Naive thymus-derived CD8-positive, alpha-beta T cell (primary cell): ENCODE data around the gene ZBTB17. TPM values are rescaled to one million over a fixed set of nuclear protein-coding genes. Genes with fewer than 3 reads are reported as not detected.
"Not testable (repeated sequence)": the region's sequence is repeated elsewhere in the genome, so short reads cannot be mapped to it uniquely, and the experiment has no call there.

Experiments
- ATAC-seq, 2 donors: fragments of 150-1000 bp; cut with Tn5 transposase in 1 of 2; sonication (Bioruptor Pico), chemical (Tn5 transposase) in 1 of 2; 1 replicate in 1 of 2; 2 replicates in 1 of 2; pipeline ENCODE4 v1.10.0; 2021; ENCODE audit warnings: mild to moderate bottlenecking in 2 of 2, moderate library complexity in 2 of 2
- POLR2A ChIA-PET: fragments of 350-600 bp; sonication (Branson Sonifier 250); formaldehyde crosslinking; loops from one replicate; lab custom pipeline; 2021; ENCODE audit warnings: antibody characterized with exemption; lab: Charles Lee
- DNase-seq, 10 donors: peaks; one replicate each; pipeline versions ENCODE4 v3.0.0 to v3.0.0-alpha.2; 2020 to 2022
- H3K27ac Mint-ChIP-seq, 10 donors: one replicate each; pipeline ENCODE4 v1.8.0; 2020 to 2022; ENCODE audit warnings: mild to moderate bottlenecking in 10 of 10, mixed read lengths in 10 of 10, moderate library complexity in 4 of 10, inconsistent platforms in 1 of 10
- H3K27me3 Mint-ChIP-seq, 5 donors: one replicate each; pipeline ENCODE4 v1.8.0; 2021 to 2022; ENCODE audit warnings: mixed read lengths in 5 of 5
- H3K36me3 Mint-ChIP-seq, 3 donors: one replicate each; pipeline ENCODE4 v1.8.0; 2020 to 2022; ENCODE audit warnings: mixed read lengths in 3 of 3, mild to moderate bottlenecking in 2 of 3, inconsistent platforms in 1 of 3
- H3K4me1 Mint-ChIP-seq, 4 donors: one replicate each; pipeline ENCODE4 v1.8.0; 2021 to 2022; ENCODE audit warnings: mixed read lengths in 4 of 4
- H3K4me3 Mint-ChIP-seq, 10 donors: one replicate each; pipeline ENCODE4 v1.8.0; 2020 to 2022; ENCODE audit warnings: mild to moderate bottlenecking in 10 of 10, mixed read lengths in 10 of 10, moderate library complexity in 6 of 10, inconsistent platforms in 1 of 10
- H3K9me3 Mint-ChIP-seq, 9 donors: one replicate each; pipeline ENCODE4 v1.8.0; 2020 to 2022; ENCODE audit warnings: mixed read lengths in 9 of 9, mild to moderate bottlenecking in 3 of 9, inconsistent platforms in 1 of 9, moderate library complexity in 1 of 9
- polyA plus RNA-seq, 3 donors: library from polyadenylated mRNA; unstranded; fragments of 300-500 nt; fragmentation: Illumina TruSeq; gene quantifications; one replicate each; pipeline ENCODE4 v1.2.3, GENCODE V29; 2021
- total RNA-seq, 8 experiments: library from RNA in 2 of 8; stranded (reverse) in 2 of 8; gene quantifications; one replicate each; pipeline ENCODE4 v1.2.3 and lab custom pipeline; 2021 to 2026

The ZBTB17 gene
- total and polyA plus RNA-seq, 5 experiments from 2014 or later, result 10.2 to 58.1 (median 23.3) TPM

GRCh38 chr1:16007671-16008341, 31.9 kb upstream of the ZBTB17 start:
- POLR2A ChIA-PET, result interaction anchor here (0.6 to 0.9 kb wide), 3 partner anchors 47 to 300 kb away, joined by 3 to 4 read pairs (median 3); no protein-coding TSS in a partner anchor
- no peak overlapping the region for H3K27ac Mint-ChIP-seq
- H3K36me3 Mint-ChIP-seq, result no peaks in the 10 kb centered on the region
- H3K4me1 Mint-ChIP-seq, result peaks cover 0 to 16% (median 4%) of the 10 kb centered on the region in 4 donors
- no peak for ATAC-seq
- no peak overlapping the region for H3K4me3 Mint-ChIP-seq
- no peaks in the 10 kb centered on the region for H3K9me3 Mint-ChIP-seq
- H3K27me3 Mint-ChIP-seq, result peaks cover 0 to 8% (median 0%) of the 10 kb centered on the region in 5 donors
- no peak for DNase-seq

DNA sequence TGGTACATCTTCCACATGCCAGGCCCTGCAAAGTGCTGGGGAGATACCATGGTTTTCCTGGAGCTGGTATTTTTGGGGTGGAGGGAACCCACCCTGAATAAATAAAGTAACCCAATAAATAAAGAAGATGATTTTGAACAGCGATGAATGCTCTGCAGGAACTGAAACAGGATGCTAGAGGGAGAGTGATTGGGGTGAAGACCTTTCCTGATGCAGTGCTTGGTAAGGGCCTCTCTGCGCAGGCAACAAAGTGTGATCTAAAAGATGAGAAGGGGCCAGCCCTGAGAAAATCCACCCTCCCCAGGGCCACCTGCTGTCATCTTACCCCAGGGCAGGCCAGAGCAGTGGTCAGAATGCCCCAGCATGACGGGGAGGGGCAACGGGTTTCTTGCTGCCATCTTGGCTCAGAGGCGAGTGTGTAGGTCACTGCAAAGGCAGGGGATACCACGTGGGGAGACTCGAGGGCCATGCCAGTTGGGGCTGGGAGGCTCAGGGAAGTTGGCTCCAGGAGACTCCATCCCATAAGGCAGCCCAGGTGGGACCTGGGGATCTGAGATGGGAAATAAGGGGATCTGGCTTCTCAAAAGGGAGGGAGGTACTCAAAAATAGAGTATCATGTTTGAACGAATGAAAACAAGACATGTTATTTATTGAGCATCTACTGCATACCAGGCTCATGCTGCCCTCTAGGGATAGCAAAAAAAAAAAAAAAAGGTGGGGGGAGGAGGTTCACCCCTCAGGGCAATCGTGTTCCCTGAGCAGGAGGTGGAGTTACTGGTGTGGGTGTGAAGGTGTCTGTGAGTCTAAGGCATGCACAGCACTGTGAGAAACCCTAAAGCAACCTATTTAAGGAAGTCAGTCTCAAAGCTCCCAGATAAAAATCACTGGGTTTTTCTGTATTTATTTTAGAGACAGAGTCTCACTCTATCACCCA, 30.9 kb upstream of the ZBTB17 start:
- Mint-ChIP-seq H3K27ac (no peak overlapping the region), H3K4me3 (no peak overlapping the region), H3K27me3 (peaks cover 0 to 8% (median 0%) of the 10 kb centered on the region in 5 donors), H3K36me3 (no peaks in the 10 kb centered on the region), H3K4me1 (peaks cover 0 to 9% (median 0%) of the 10 kb centered on the region in 4 donors), H3K9me3 (no peaks in the 10 kb centered on the region)
- DNase-seq (no peak), ATAC-seq (no peak)
- POLR2A ChIA-PET, result interaction anchor here (0.5 to 0.9 kb wide), 3 partner anchors 170 to 301 kb away, joined by 3 to 4 read pairs (median 3); no protein-coding TSS in a partner anchor

GRCh38 chr1:16006010-16006409, 30.1 kb upstream of the ZBTB17 start:
- Mint-ChIP-seq H3K4me1 (peaks cover 0 to 9% (median 0%) of the 10 kb centered on the region in 4 donors), H3K9me3 (no peaks in the 10 kb centered on the region), H3K4me3 (no peak overlapping the region), H3K27me3 (peaks cover 0 to 8% (median 0%) of the 10 kb centered on the region in 5 donors), H3K36me3 (no peaks in the 10 kb centered on the region), H3K27ac (no peak overlapping the region)
- POLR2A ChIA-PET, result interaction anchor here (0.5 kb wide), 1 partner anchor 169 kb away, joined by 3 read pairs; no protein-coding TSS in a partner anchor
- ATAC-seq, result no peak
- no peak for DNase-seq

DNA sequence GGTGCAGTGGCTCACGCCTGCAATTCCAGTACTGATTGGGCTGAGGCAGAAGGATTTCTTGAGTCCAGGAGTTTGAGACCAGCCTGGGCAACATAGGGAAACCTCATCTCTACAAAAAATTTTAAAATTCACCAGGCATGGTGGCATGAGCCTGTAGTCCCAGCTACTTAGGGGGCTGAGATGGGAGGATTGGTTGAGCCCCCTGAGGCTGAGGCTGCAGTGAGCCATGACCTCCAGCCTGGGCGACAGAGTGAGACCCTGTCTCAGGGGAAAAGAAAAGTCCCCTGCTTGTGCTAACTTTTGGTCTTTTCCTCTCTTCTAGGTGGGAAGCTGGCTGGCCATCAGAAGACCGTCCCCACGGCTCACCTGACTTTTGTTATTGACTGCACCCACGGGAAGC, 29.7 kb upstream of the ZBTB17 start:
- H3K27me3 Mint-ChIP-seq, result peaks cover 0 to 8% (median 0%) of the 10 kb centered on the region in 5 donors
- no peaks in the 10 kb centered on the region for H3K36me3 Mint-ChIP-seq
- POLR2A ChIA-PET, result no interaction called here
- DNase-seq, result no peak
- no peak overlapping the region for H3K4me3 Mint-ChIP-seq
- H3K9me3 Mint-ChIP-seq, result no peaks in the 10 kb centered on the region
- no peak for ATAC-seq
- H3K4me1 Mint-ChIP-seq, result peaks cover 0 to 9% (median 0%) of the 10 kb centered on the region in 4 donors
- peak overlapping the region in 1 of 10 donors; percentile 40 for H3K27ac Mint-ChIP-seq

- H3K9me3 Mint-ChIP-seq, H3K27ac Mint-ChIP-seq, H3K36me3 Mint-ChIP-seq, POLR2A ChIA-PET, ATAC-seq, H3K4me3 Mint-ChIP-seq, H3K27me3 Mint-ChIP-seq, H3K4me1 Mint-ChIP-seq, DNase-seq: not testable (repeated sequence)
These were observed 25.4 kb upstream of the ZBTB17 start for GRCh38 chr1:16001274-16001673.

DNA sequence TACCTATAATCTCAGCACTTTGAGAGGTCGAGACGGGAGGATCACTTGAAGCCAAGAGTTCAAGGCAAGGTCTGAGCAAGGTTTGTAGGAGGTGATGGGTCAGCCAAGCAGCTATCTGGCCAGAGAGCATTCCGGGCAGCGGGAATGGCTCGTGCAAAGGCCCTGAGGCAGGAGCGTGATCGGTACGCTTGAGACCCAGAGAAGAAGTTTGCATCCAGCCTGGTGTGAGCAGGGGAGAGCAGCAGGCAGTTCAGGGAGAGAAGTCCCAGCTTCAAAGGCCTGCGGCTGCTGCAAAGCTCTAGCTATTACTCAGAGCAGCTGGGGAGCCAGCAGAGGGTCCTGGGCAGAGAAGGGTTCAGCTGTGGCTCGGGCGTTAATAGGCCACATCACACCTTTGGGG, 23.0 kb upstream of the ZBTB17 start:
- no peak for DNase-seq
- Mint-ChIP-seq H3K9me3 (no peaks in the 10 kb centered on the region), H3K36me3 (no peaks in the 10 kb centered on the region), H3K27me3 (peaks cover 0 to 3% (median 0%) of the 10 kb centered on the region in 5 donors), H3K4me3 (no peak overlapping the region), H3K4me1 (no peaks in the 10 kb centered on the region), H3K27ac (peak overlapping the region in 1 of 10 donors; percentile 15)
- ATAC-seq, result no peak
- POLR2A ChIA-PET, result no interaction called here

DNA sequence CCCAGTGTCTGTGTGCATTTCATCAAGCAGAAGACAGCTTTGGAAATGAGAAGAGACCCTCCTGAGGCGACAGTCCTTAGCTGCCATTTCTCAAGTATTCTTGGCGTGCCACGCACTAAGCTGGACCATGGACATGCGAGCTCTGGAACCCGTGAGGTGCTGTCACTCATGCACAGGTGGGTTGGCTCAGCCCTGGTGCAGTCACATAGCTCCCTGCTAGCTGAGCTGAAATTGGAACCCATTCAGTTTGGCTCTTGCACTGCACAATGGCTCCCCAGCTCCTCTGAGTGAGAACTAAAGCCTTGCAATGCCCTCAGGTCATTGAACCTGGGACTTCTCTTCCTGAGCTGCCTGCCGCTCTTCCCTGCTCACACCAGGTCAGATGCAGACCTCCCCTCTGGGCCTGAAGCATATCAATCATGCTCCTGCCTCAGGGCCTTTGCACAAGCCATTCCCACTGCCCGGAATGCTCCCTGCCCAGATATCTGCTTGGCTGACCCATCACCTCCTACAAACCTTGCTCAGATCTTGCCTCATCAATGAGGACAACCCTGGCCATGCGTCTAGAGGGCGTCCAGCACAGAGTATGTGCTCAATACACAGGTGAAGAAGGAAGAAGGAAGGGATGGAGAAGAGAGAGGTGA, 21.9 kb upstream of the ZBTB17 start:
- Mint-ChIP-seq H3K4me3 (no peak overlapping the region), H3K27ac (no peak overlapping the region), H3K9me3 (no peaks in the 10 kb centered on the region), H3K36me3 (no peaks in the 10 kb centered on the region), H3K4me1 (no peaks in the 10 kb centered on the region), H3K27me3 (peaks cover 0 to 3% (median 0%) of the 10 kb centered on the region in 5 donors)
- ATAC-seq (no peak), DNase-seq (no peak)
- POLR2A ChIA-PET, result no interaction called here

GRCh38 chr1:15997076-15997585, 21.2 kb upstream of the ZBTB17 start:
- ATAC-seq (no peak), DNase-seq (no peak)
- H3K27me3 Mint-ChIP-seq, result peaks cover 0 to 3% (median 0%) of the 10 kb centered on the region in 5 donors
- H3K9me3 Mint-ChIP-seq, result no peaks in the 10 kb centered on the region
- H3K27ac Mint-ChIP-seq, result no peak overlapping the region
- POLR2A ChIA-PET, result no interaction called here
- no peak overlapping the region for H3K4me3 Mint-ChIP-seq
- no peaks in the 10 kb centered on the region for H3K4me1 Mint-ChIP-seq
- no peaks in the 10 kb centered on the region for H3K36me3 Mint-ChIP-seq

DNA sequence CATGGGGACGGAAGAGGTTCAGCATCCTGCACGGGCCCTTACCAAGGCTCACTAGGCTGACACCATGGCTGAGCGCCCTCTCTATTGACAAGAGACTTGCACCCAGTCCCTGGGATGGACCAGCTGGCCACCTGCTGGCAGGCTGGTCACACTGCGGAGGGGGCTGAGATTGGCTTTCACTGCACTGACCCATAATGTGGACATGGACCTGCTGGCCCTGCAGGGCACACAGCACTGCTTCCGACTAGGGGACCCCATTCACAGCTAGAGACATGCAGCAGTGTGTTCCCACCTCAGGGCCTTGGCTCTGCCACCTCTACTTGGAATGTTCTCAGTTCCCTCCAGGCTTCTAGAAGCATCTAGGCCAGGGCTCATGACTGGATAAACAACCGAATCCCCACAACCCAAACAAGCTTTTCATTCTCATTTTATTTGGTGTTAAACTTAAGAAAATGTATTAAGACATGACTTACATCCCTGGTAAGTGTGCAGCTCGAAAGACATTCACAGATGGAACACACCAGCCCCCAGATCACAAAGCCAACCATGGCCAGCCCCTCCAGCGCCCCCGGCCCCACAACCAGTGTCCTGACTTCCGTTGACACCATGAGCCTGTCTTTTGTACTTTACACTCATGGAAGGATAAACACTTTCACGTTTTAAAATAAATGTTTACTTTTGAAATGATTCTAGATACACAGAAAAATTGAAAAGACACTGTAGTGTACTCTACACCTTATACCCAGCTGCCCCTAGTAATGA, 18.9 kb upstream of the ZBTB17 start:
- no peak overlapping the region for H3K4me3 Mint-ChIP-seq
- H3K36me3 Mint-ChIP-seq, result no peaks in the 10 kb centered on the region
- DNase-seq (peak in 5 of 10 donors; percentile 15 to 30 (median 23)), ATAC-seq (peak in 1 of 2 donors; percentile 66)
- POLR2A ChIA-PET, result no interaction called here
- H3K27me3 Mint-ChIP-seq, result peaks cover 0 to 3% (median 0%) of the 10 kb centered on the region in 5 donors
- no peaks in the 10 kb centered on the region for H3K9me3 Mint-ChIP-seq
- H3K4me1 Mint-ChIP-seq, result no peaks in the 10 kb centered on the region
- peak overlapping the region in 2 of 10 donors; percentile 20 to 46 for H3K27ac Mint-ChIP-seq

DNA sequence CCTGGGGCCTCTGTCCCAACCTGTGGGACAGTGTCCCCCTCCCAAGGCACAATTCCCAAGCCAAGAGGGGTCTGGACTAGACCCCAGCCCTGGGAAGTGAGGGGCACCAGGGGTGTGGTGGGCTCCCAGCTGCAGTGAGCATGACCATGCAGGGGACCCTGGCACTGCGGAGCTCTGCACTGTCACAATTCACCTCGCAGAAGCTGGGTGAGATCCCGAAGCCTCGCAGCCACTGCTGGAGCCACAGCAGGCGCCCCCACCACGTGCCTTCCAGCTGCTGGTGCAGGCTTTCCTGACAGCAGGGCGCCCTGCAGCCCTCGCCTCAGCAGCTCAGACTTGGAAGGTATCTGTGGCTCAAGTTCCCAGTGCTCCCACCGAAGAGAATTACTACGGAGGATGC, 18.2 kb upstream of the ZBTB17 start:
- no peak for DNase-seq
- Mint-ChIP-seq H3K4me3 (no peak overlapping the region), H3K9me3 (no peaks in the 10 kb centered on the region), H3K27me3 (peaks cover 0 to 3% (median 0%) of the 10 kb centered on the region in 5 donors), H3K27ac (no peak overlapping the region), H3K4me1 (no peaks in the 10 kb centered on the region), H3K36me3 (no peaks in the 10 kb centered on the region)
- ATAC-seq, result no peak
- POLR2A ChIA-PET, result no interaction called here

DNA sequence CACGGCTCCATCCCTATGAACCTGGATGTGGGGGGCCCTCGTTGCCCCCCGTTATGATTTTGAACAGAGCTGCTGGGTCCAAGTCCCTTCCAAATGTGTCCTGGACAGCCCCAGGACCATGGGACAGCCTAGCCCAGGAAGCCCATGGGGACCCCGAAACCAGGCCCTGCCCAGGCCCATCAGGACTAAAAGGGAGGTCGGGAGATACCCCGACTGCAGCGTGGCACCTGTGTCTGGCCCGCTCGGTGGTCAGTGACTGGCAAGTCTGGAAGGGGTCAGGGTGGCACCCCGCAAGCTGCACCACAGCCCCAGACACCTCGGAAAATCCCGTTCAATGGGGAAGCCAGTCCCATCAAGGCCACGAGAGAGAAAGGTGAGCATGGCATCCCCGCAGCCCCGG, 17.8 kb upstream of the ZBTB17 start:
- peaks cover 0 to 6% (median 0%) of the 10 kb centered on the region in 5 donors for H3K27me3 Mint-ChIP-seq
- H3K4me1 Mint-ChIP-seq, result no peaks in the 10 kb centered on the region
- POLR2A ChIA-PET, result no interaction called here
- no peaks in the 10 kb centered on the region for H3K36me3 Mint-ChIP-seq
- no peak overlapping the region for H3K27ac Mint-ChIP-seq
- no peak overlapping the region for H3K4me3 Mint-ChIP-seq
- no peak for DNase-seq
- no peaks in the 10 kb centered on the region for H3K9me3 Mint-ChIP-seq
- no peak for ATAC-seq
